ENCODE measurements around the gene AIPL1.

AIPL1 gene

GRCh38 chr17:6381526-6382465, 53.1 kb downstream of the AIPL1 start:
- TF ChIP-seq Cebpa-rat (IDR thresholded peaks at IDR 0.05) = no peak
- no peak overlapping the region for H3K9ac ChIP-seq
- no peak overlapping the region for H3K4me3 ChIP-seq
- no peak overlapping the region for H3K4me2 ChIP-seq
- no peaks in the 10 kb centered on the region for H3K36me3 ChIP-seq
- H3K9me3 ChIP-seq (replicated peaks in 1 of 11) = peaks cover 0 to 12% (median 0%) of the 10 kb centered on the region in 11 experiments; a peak in 7 of 22 replicates
- no peaks in the 10 kb centered on the region for H3K4me1 ChIP-seq
- no peaks in the 10 kb centered on the region for H3K27me3 ChIP-seq
- H3K27ac ChIP-seq = no peak overlapping the region
- 0 out of 22 replicates have a peak, but pooled peaks cover 0 to 6% (median 0%) of the 10 kb centered on the region in 11 experiments for H4K20me1 ChIP-seq

GRCh38 chr17:6380915-6381438, 53.9 kb downstream of the AIPL1 start:
- Histone ChIP-seq H3K9me3 (replicated peaks in 1 of 11) (peaks cover 0 to 12% (median 0%) of the 10 kb centered on the region in 11 experiments; a peak in 7 of 22 replicates), H3K9ac (no peak overlapping the region), H3K4me1 (no peaks in the 10 kb centered on the region), H3K36me3 (no peaks in the 10 kb centered on the region), H3K4me2 (no peak overlapping the region), H3K27me3 (no peaks in the 10 kb centered on the region), H3K4me3 (no peak overlapping the region), H4K20me1 (0 out of 22 replicates have a peak, but pooled peaks cover 0 to 6% (median 0%) of the 10 kb centered on the region in 11 experiments), H3K27ac (no peak overlapping the region)
- TF ChIP-seq Cebpa-rat (IDR thresholded peaks at IDR 0.05) = no peak

GRCh38 chr17:6377906-6378305, 57.0 kb downstream of the AIPL1 start:
- Histone ChIP-seq H3K4me1 (peaks cover 10 to 19% (median 16%) of the 10 kb centered on the region in 10 experiments; a peak in 16 of 20 replicates), H3K4me3 (no peak overlapping the region), H3K27ac (no peak overlapping the region), H3K9ac (no peak overlapping the region), H3K27me3 (no peaks in the 10 kb centered on the region), H3K4me2 (no peak overlapping the region), H3K36me3 (no peaks in the 10 kb centered on the region), H3K9me3 (replicated peaks in 1 of 11) (peaks cover 0 to 12% (median 0%) of the 10 kb centered on the region in 11 experiments; a peak in 7 of 22 replicates), H4K20me1 (no peaks in the 10 kb centered on the region)
- TF ChIP-seq Cebpa-rat (IDR thresholded peaks at IDR 0.05) = no peak

GRCh38 chr17:6376931-6377361, 58.0 kb downstream of the AIPL1 start:
- Histone ChIP-seq H3K4me1 (peaks cover 10 to 19% (median 16%) of the 10 kb centered on the region in 10 experiments; a peak in 16 of 20 replicates), H3K36me3 (no peaks in the 10 kb centered on the region), H3K9me3 (replicated peaks in 1 of 11) (peaks cover 0 to 12% (median 0%) of the 10 kb centered on the region in 11 experiments; a peak in 7 of 22 replicates), H4K20me1 (no peaks in the 10 kb centered on the region), H3K27ac (no peak overlapping the region), H3K9ac (no peak overlapping the region), H3K4me2 (no peak overlapping the region), H3K4me3 (no peak overlapping the region), H3K27me3 (no peaks in the 10 kb centered on the region)
- TF ChIP-seq Cebpa-rat (IDR thresholded peaks at IDR 0.05) = no peak

- Histone ChIP-seq H3K4me1 (peaks cover 10 to 19% (median 16%) of the 10 kb centered on the region in 10 experiments; a peak in 16 of 20 replicates), H3K36me3 (no peaks in the 10 kb centered on the region), H3K27ac (no peak overlapping the region), H3K9me3 (replicated peaks in 1 of 11) (peaks cover 0 to 4% (median 0%) of the 10 kb centered on the region in 11 experiments; a peak in 1 of 22 replicates), H3K9ac (no peak overlapping the region), H3K4me2 (peak overlapping the region in 5 of 11 experiments; percentile 6 to 33 (median 16); a peak in 6 of 22 replicates), H3K4me3 (no peak overlapping the region), H3K27me3 (no peaks in the 10 kb centered on the region), H4K20me1 (no peaks in the 10 kb centered on the region)
- no peak for TF ChIP-seq Cebpa-rat (IDR thresholded peaks at IDR 0.05)
These were observed 60.1 kb downstream of the AIPL1 start for GRCh38 chr17:6374761-6375312.

GRCh38 chr17:6374271-6374691, 60.6 kb downstream of the AIPL1 start:
- H3K27me3 ChIP-seq = no peaks in the 10 kb centered on the region
- no peak overlapping the region for H3K4me3 ChIP-seq
- peaks cover 0 to 4% (median 0%) of the 10 kb centered on the region in 11 experiments; a peak in 1 of 22 replicates for H3K9me3 ChIP-seq (replicated peaks in 1 of 11)
- no peak overlapping the region for H3K27ac ChIP-seq
- H3K9ac ChIP-seq = no peak overlapping the region
- H3K4me1 ChIP-seq = peaks cover 10 to 19% (median 16%) of the 10 kb centered on the region in 10 experiments; a peak in 16 of 20 replicates
- no peaks in the 10 kb centered on the region for H4K20me1 ChIP-seq
- no peaks in the 10 kb centered on the region for H3K36me3 ChIP-seq
- H3K4me2 ChIP-seq = peak overlapping the region in 7 of 11 experiments; percentile 3 to 32 (median 16); a peak in 5 of 22 replicates
- no peak for TF ChIP-seq Cebpa-rat (IDR thresholded peaks at IDR 0.05)
